HFFc6 (cell line): ENCODE data around the gene RITA1. TPM values are rescaled to one million over a fixed set of nuclear protein-coding genes. Genes with fewer than 3 reads are reported as not detected.

Experiments used
- DNase-seq: peaks from one replicate; pipeline ENCODE4 v3.0.0-alpha.2; 2018
- H3K27ac Mint-ChIP-seq: 2 replicates; pipeline ENCODE4 v1.8.0; 2020; ENCODE audit warnings: mild to moderate bottlenecking, mixed read lengths
- H3K27me3 Mint-ChIP-seq: 2 replicates; pipeline ENCODE4 v1.8.0; 2021; ENCODE audit warnings: mild to moderate bottlenecking, moderate library complexity, mixed read lengths; ENCODE audit not compliant: insufficient read depth
- H3K36me3 Mint-ChIP-seq: 2 replicates; pipeline ENCODE4 v1.8.0; 2021; ENCODE audit warnings: low read depth, mixed read lengths
- H3K4me1 Mint-ChIP-seq: 2 replicates; pipeline ENCODE4 v1.8.0; 2020; ENCODE audit warnings: low read depth, mixed read lengths
- H3K4me3 Mint-ChIP-seq: 2 replicates; pipeline ENCODE4 v1.8.0; 2020; ENCODE audit warnings: mild to moderate bottlenecking, moderate library complexity, mixed read lengths
- H3K9me3 Mint-ChIP-seq: 2 replicates; pipeline ENCODE4 v1.8.0; 2020; ENCODE audit warnings: mild to moderate bottlenecking, mixed read lengths
- total RNA-seq, 6 experiments: library from RNA; stranded (reverse); fragmentation: NEBNext Ultra II Directional; extraction: Animal tissue kit (Norgen Biotek cat#: 25700); gene quantifications; 2 replicates in 1 of 6; 3 replicates in 5 of 6; pipeline ENCODE4 v1.2.3, GENCODE V29; 2021
- TF ChIP-seq, protein P1 (sequence below): fragments of 200-600 bp; sonication (generic); IDR thresholded peaks from 2 replicates; pipeline ENCODE4 v1.5.0; 2021; ENCODE audit warnings: antibody characterized with exemption, mild to moderate bottlenecking

RITA1 gene
- total RNA-seq, 6 experiments from 2014 or later: 18.0 to 20.9 (median 18.7) TPM

DNA sequence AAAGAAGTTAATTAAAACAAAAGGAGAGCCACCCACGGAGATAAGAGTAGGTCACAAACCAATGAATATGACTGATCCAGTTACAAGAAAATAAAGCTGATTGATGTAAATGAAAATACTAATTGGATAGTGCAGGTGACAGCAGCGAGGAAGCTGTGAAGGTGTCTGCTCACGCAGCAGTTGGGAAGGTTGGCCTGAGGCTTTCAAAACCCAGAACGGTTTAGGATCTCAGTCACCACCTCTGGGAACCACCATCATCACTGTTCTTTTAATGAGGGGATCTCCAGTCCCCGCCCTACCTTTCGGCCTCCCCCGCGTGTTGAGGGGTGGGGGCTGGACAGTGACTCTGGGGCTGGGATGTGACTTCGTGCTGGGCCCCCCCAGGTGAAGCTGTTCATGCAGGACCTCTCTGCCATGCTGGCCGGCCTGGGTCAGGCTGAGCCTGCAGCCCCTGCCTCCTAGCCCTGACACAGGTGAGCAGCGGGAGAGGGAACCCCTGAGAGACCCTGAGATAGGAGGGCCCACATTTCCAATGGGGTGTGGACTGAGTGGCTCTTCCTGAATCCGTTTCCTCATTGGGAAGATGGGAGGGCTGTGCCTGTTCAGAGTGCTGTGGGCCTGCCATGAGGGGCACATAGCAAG lies 28.2 kb upstream of the RITA1 start:
- H3K9me3 Mint-ChIP-seq: no peaks in the 10 kb centered on the region
- TF ChIP-seq, protein P1, sequence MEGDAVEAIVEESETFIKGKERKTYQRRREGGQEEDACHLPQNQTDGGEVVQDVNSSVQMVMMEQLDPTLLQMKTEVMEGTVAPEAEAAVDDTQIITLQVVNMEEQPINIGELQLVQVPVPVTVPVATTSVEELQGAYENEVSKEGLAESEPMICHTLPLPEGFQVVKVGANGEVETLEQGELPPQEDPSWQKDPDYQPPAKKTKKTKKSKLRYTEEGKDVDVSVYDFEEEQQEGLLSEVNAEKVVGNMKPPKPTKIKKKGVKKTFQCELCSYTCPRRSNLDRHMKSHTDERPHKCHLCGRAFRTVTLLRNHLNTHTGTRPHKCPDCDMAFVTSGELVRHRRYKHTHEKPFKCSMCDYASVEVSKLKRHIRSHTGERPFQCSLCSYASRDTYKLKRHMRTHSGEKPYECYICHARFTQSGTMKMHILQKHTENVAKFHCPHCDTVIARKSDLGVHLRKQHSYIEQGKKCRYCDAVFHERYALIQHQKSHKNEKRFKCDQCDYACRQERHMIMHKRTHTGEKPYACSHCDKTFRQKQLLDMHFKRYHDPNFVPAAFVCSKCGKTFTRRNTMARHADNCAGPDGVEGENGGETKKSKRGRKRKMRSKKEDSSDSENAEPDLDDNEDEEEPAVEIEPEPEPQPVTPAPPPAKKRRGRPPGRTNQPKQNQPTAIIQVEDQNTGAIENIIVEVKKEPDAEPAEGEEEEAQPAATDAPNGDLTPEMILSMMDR: no peak
- peaks cover 11% of the 10 kb centered on the region for H3K36me3 Mint-ChIP-seq
- H3K27me3 Mint-ChIP-seq: peaks cover 20% of the 10 kb centered on the region
- no peak overlapping the region for H3K27ac Mint-ChIP-seq
- no peak for DNase-seq
- peaks cover 7% of the 10 kb centered on the region for H3K4me1 Mint-ChIP-seq
- no peak overlapping the region for H3K4me3 Mint-ChIP-seq

DNA sequence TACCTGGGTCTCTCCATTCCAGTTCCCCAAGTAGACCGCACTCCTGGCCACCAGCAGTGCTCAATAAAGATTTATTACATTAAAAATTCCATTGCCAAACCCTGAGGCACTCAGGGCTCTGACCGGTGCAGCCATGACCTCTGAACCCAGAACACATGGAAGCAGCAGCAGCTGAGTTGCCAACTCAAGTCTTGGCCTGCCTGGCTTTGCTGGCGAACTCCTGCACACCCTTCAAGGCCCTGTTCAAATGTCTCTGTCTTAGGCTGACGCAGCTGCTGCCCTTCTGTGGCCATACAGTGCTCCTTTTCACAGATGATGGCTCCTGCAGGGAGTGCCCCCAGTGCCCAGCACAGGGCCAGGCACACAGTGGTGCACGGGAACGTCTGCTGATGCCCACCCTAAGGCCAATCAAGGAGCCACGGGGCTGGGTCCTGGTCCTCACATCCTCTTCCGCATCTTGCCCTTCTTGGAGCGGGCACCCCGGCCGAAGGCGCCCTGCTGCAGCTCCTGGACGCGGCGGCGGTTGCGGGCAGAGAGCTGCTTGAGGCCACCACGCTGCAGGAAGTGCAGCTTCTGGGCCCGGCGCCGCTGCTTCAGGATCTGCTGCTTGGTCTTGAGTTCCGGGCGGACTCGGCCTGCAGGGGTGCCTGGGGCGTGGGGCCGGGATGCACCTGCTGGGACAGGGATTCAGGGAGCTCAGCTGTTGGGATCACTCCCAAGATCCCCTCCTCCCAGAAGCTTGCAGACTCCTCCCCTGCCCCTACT lies 26.9 kb upstream of the RITA1 start:
- DNase-seq: no peak
- TF ChIP-seq, protein P1: no peak
- Mint-ChIP-seq H3K36me3 (peaks cover 13% of the 10 kb centered on the region), H3K9me3 (no peaks in the 10 kb centered on the region), H3K4me3 (no peak overlapping the region), H3K27ac (no peak overlapping the region), H3K4me1 (peaks cover 12% of the 10 kb centered on the region), H3K27me3 (peaks cover 15% of the 10 kb centered on the region)

DNA sequence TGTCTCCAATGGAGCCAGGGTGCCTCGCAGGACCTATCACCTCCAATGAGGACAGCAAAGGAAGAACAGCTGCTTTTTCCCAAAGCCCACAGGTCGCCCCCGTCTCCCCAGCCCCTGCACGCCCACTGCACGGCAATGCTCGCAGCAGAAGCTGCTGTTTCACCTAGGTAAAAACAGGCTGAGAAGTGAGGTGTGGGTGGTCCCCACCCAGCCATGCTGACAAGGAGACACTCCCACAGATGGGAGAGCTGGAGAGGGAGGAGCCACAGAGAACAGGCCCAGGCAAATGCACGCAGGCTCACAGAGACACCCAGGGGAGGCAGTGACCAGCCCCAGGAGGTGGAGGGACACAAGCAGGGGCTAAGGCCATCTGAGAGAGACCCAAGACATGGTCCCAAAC lies 25.6 kb upstream of the RITA1 start:
- Mint-ChIP-seq H3K4me1 (peaks cover 12% of the 10 kb centered on the region), H3K4me3 (no peak overlapping the region), H3K27ac (no peak overlapping the region), H3K27me3 (peaks cover 9% of the 10 kb centered on the region), H3K9me3 (no peaks in the 10 kb centered on the region), H3K36me3 (peaks cover 13% of the 10 kb centered on the region)
- DNase-seq: no peak
- TF ChIP-seq, protein P1: no peak

DNA sequence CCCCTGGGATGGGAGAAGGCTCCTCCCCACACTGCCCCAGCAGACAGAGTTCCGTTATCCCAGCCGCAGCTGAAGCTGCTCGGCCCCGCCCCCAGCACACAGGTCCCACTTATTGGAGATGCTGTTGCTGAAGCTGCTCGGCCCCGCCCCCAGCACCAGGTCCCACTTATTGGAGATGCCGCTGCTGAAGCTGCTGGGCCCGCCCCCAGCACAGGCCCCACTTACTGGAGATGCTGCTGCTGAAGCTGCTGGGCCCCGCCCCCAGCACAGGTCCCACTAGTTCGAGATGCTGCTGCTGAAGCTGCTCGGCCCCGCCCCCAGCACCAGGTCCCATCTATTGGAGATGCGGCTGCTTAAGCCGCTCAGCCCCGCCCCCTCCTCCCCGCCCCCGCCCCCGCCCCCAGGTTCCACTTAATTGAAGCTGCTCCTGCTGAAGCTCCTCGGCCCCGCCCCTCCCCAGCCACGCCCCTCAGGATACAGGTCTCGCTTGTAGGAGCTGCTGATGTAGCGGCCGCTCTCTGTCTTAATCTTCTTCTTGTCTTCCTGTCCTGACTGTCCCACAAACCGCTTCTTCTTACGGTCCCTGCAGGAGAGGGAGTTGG lies 24.0 kb upstream of the RITA1 start:
- Mint-ChIP-seq H3K4me3 (no peak overlapping the region), H3K27me3 (peaks cover 2% of the 10 kb centered on the region; the same call in 1 of the 2 replicates), H3K27ac (no peak overlapping the region), H3K36me3 (peaks cover 17% of the 10 kb centered on the region), H3K9me3 (no peaks in the 10 kb centered on the region), H3K4me1 (peaks cover 12% of the 10 kb centered on the region)
- DNase-seq: no peak
- TF ChIP-seq, protein P1: no peak

DNA sequence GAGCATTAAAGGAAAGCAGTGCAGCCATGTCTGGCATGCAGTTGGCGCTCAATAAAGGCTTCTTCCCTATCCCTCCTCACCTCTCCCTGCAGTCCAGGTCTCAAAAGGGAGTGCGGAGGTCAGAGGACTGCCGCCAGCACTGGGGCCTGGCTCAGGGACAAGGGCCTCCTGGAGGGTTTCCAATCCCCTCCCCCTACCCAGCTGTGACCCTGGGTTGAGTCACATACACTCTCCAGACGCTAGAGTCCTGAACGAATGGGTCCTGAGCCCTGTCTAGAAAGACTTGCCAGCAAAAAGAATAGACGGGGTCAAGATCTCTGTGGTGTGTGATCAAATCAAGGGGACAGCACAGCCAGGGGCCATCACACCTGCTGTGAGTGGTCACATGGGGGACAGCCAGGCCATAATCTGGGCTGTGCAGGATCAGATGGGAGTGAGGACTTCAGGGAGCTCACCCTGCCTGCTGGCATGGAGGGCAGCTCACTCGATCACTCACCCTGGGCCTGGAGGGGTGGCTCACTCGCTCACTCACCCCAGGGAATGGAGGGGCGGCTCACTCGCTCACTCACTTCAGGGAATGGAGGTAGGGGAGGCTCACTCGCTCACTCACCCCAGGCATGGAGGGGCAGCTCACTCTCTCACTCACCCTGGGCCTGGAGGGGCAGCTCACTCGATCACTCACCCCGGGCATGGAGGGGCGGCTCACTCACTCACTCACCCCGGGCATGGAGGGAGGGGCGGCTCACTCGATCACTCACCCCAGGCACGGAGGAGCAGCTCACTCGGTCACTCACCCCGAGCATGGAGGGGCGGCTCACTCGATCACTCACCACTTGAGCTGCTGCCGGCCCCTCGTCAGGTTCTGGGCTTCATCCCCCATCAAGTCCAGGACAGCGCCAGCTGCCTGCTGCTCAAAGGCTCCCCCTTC lies 23.2 kb upstream of the RITA1 start:
- Mint-ChIP-seq H3K9me3 (no peaks in the 10 kb centered on the region), H3K36me3 (peaks cover 17% of the 10 kb centered on the region), H3K27ac (peak overlapping the region; percentile 19; the same call in 1 of the 2 replicates), H3K27me3 (peaks cover 2% of the 10 kb centered on the region; the same call in 1 of the 2 replicates), H3K4me1 (peaks cover 12% of the 10 kb centered on the region), H3K4me3 (no peak overlapping the region)
- TF ChIP-seq, protein P1: no peak
- no peak for DNase-seq
